ENCODE measurements around the gene TSC22D1. TPM values are rescaled to one million over a fixed set of nuclear protein-coding genes. Genes with fewer than 3 reads are reported as not detected.

TSC22D1 gene
- total and polyA plus RNA-seq, 2 donors = 191 to 263 TPM

GRCh38 chr13:44561351-44561750 is 14.8 kb downstream of the TSC22D1 start:
- no peaks in the 10 kb centered on the region for H3K4me1 ChIP-seq (ENCODE audit: control insufficient read depth in 2 of 2, insufficient read depth in 2 of 2, low read length in 2 of 2)
- 100% methylated on average over 2 of the region's 2 CpGs for WGBS
- no peak overlapping the region for H3K4me3 ChIP-seq (ENCODE audit: low read length in 2 of 2)
- H3K9me3 ChIP-seq (ENCODE audit: control insufficient read depth in 2 of 2, insufficient read depth in 1 of 2, low read length in 1 of 2) = no peaks in the 10 kb centered on the region
- H3K27me3 ChIP-seq (ENCODE audit: control insufficient read depth in 2 of 2, insufficient read depth in 1 of 2, low read length in 1 of 2) = no peaks in the 10 kb centered on the region
- no peak for DNase-seq (ENCODE audit: low read depth in 6 of 9, low spot score in 9 of 9)
- no peaks in the 10 kb centered on the region for H3K36me3 ChIP-seq (ENCODE audit: control insufficient read depth in 2 of 2, insufficient read depth in 2 of 2, low read length in 1 of 2)
- H3K27ac ChIP-seq (ENCODE audit: low read depth in 1 of 2, low read length in 1 of 2) = no peak overlapping the region

- Histone ChIP-seq H3K27ac (ENCODE audit: low read depth in 1 of 2, low read length in 1 of 2) (no peak overlapping the region), H3K27me3 (ENCODE audit: control insufficient read depth in 2 of 2, insufficient read depth in 1 of 2, low read length in 1 of 2) (no peaks in the 10 kb centered on the region), H3K4me3 (ENCODE audit: low read length in 2 of 2) (no peak overlapping the region), H3K9me3 (ENCODE audit: control insufficient read depth in 2 of 2, insufficient read depth in 1 of 2, low read length in 1 of 2) (no peaks in the 10 kb centered on the region), H3K4me1 (ENCODE audit: control insufficient read depth in 2 of 2, insufficient read depth in 2 of 2, low read length in 2 of 2) (no peaks in the 10 kb centered on the region), H3K36me3 (ENCODE audit: control insufficient read depth in 2 of 2, insufficient read depth in 2 of 2, low read length in 1 of 2) (no peaks in the 10 kb centered on the region)
- no peak for DNase-seq (ENCODE audit: low read depth in 6 of 9, low spot score in 9 of 9)
- WGBS = 97% methylated on average over 2 of the region's 2 CpGs
Observed at GRCh38 chr13:44557986-44558385, 18.1 kb downstream of the TSC22D1 start.

GRCh38 chr13:44555207-44555606 is 20.9 kb downstream of the TSC22D1 start:
- no peak overlapping the region for H3K4me3 ChIP-seq (ENCODE audit: low read length in 2 of 2)

GRCh38 chr13:44549476-44549875 is 26.7 kb downstream of the TSC22D1 start:
- Histone ChIP-seq H3K27ac (ENCODE audit: low read depth in 1 of 2, low read length in 1 of 2) (no peak overlapping the region), H3K27me3 (ENCODE audit: control insufficient read depth in 2 of 2, insufficient read depth in 1 of 2, low read length in 1 of 2) (no peaks in the 10 kb centered on the region)
- WGBS = 90% methylated on average over 4 of the region's 4 CpGs

More at GRCh38 chr13:44555207-44555606, 20.9 kb downstream of the TSC22D1 start:
- no peaks in the 10 kb centered on the region for H3K27me3 ChIP-seq (ENCODE audit: control insufficient read depth in 2 of 2, insufficient read depth in 1 of 2, low read length in 1 of 2)
- whole genome bisulfite sequencing = 97% methylated on average over 12 of the region's 12 CpGs
- H3K27ac ChIP-seq (ENCODE audit: low read depth in 1 of 2, low read length in 1 of 2) = no peak overlapping the region
- H3K4me1 ChIP-seq (ENCODE audit: control insufficient read depth in 2 of 2, insufficient read depth in 2 of 2, low read length in 2 of 2) = no peaks in the 10 kb centered on the region
- DNase-seq (ENCODE audit: low read depth in 6 of 9, low spot score in 9 of 9) = no peak
- H3K36me3 ChIP-seq (ENCODE audit: control insufficient read depth in 2 of 2, insufficient read depth in 2 of 2, low read length in 1 of 2) = no peaks in the 10 kb centered on the region
- H3K9me3 ChIP-seq (ENCODE audit: control insufficient read depth in 2 of 2, insufficient read depth in 1 of 2, low read length in 1 of 2) = no peaks in the 10 kb centered on the region

GRCh38 chr13:44546164-44546563 is 30.0 kb downstream of the TSC22D1 start:
- no peak overlapping the region for H3K27ac ChIP-seq (ENCODE audit: low read depth in 1 of 2, low read length in 1 of 2)
- no peak for DNase-seq (ENCODE audit: low read depth in 6 of 9, low spot score in 9 of 9)
- H3K9me3 ChIP-seq (ENCODE audit: control insufficient read depth in 2 of 2, insufficient read depth in 1 of 2, low read length in 1 of 2) = no peaks in the 10 kb centered on the region
- 92% methylated on average over 1 of the region's 1 CpG for WGBS
- no peaks in the 10 kb centered on the region for H3K36me3 ChIP-seq (ENCODE audit: control insufficient read depth in 2 of 2, insufficient read depth in 2 of 2, low read length in 1 of 2)
- H3K4me1 ChIP-seq (ENCODE audit: control insufficient read depth in 2 of 2, insufficient read depth in 2 of 2, low read length in 2 of 2) = no peaks in the 10 kb centered on the region
- no peaks in the 10 kb centered on the region for H3K27me3 ChIP-seq (ENCODE audit: control insufficient read depth in 2 of 2, insufficient read depth in 1 of 2, low read length in 1 of 2)
- H3K4me3 ChIP-seq (ENCODE audit: low read length in 2 of 2) = no peak overlapping the region

More at GRCh38 chr13:44549476-44549875, 26.7 kb downstream of the TSC22D1 start:
- Histone ChIP-seq H3K9me3 (ENCODE audit: control insufficient read depth in 2 of 2, insufficient read depth in 1 of 2, low read length in 1 of 2) (no peaks in the 10 kb centered on the region), H3K36me3 (ENCODE audit: control insufficient read depth in 2 of 2, insufficient read depth in 2 of 2, low read length in 1 of 2) (no peaks in the 10 kb centered on the region), H3K4me1 (ENCODE audit: control insufficient read depth in 2 of 2, insufficient read depth in 2 of 2, low read length in 2 of 2) (no peaks in the 10 kb centered on the region), H3K4me3 (ENCODE audit: low read length in 2 of 2) (no peak overlapping the region)
- DNase-seq (ENCODE audit: low read depth in 6 of 9, low spot score in 9 of 9) = no peak

GRCh38 chr13:44543369-44543768 is 32.8 kb downstream of the TSC22D1 start:
- Histone ChIP-seq H3K27me3 (ENCODE audit: control insufficient read depth in 2 of 2, insufficient read depth in 1 of 2, low read length in 1 of 2) (no peaks in the 10 kb centered on the region), H3K9me3 (ENCODE audit: control insufficient read depth in 2 of 2, insufficient read depth in 1 of 2, low read length in 1 of 2) (no peaks in the 10 kb centered on the region), H3K27ac (ENCODE audit: low read depth in 1 of 2, low read length in 1 of 2) (no peak overlapping the region), H3K36me3 (ENCODE audit: control insufficient read depth in 2 of 2, insufficient read depth in 2 of 2, low read length in 1 of 2) (no peaks in the 10 kb centered on the region), H3K4me1 (ENCODE audit: control insufficient read depth in 2 of 2, insufficient read depth in 2 of 2, low read length in 2 of 2) (no peaks in the 10 kb centered on the region), H3K4me3 (ENCODE audit: low read length in 2 of 2) (no peak overlapping the region)
- WGBS = 98% methylated on average over 3 of the region's 3 CpGs
- DNase-seq (ENCODE audit: low read depth in 6 of 9, low spot score in 9 of 9) = no peak

GRCh38 chr13:44542361-44542760 is 33.8 kb downstream of the TSC22D1 start:
- H3K36me3 ChIP-seq (ENCODE audit: control insufficient read depth in 2 of 2, insufficient read depth in 2 of 2, low read length in 1 of 2) = no peaks in the 10 kb centered on the region
- H3K27ac ChIP-seq (ENCODE audit: low read depth in 1 of 2, low read length in 1 of 2) = no peak overlapping the region
- no peak overlapping the region for H3K4me3 ChIP-seq (ENCODE audit: low read length in 2 of 2)
- WGBS = 75% methylated on average over 3 of the region's 3 CpGs
- H3K4me1 ChIP-seq (ENCODE audit: control insufficient read depth in 2 of 2, insufficient read depth in 2 of 2, low read length in 2 of 2) = no peaks in the 10 kb centered on the region
- no peaks in the 10 kb centered on the region for H3K9me3 ChIP-seq (ENCODE audit: control insufficient read depth in 2 of 2, insufficient read depth in 1 of 2, low read length in 1 of 2)
- no peaks in the 10 kb centered on the region for H3K27me3 ChIP-seq (ENCODE audit: control insufficient read depth in 2 of 2, insufficient read depth in 1 of 2, low read length in 1 of 2)
- no peak for DNase-seq (ENCODE audit: low read depth in 6 of 9, low spot score in 9 of 9)

GRCh38 chr13:44541601-44542000 is 34.5 kb downstream of the TSC22D1 start:
- Histone ChIP-seq H3K4me3 (ENCODE audit: low read length in 2 of 2) (no peak overlapping the region), H3K4me1 (ENCODE audit: control insufficient read depth in 2 of 2, insufficient read depth in 2 of 2, low read length in 2 of 2) (no peaks in the 10 kb centered on the region), H3K27me3 (ENCODE audit: control insufficient read depth in 2 of 2, insufficient read depth in 1 of 2, low read length in 1 of 2) (no peaks in the 10 kb centered on the region), H3K27ac (ENCODE audit: low read depth in 1 of 2, low read length in 1 of 2) (no peak overlapping the region), H3K36me3 (ENCODE audit: control insufficient read depth in 2 of 2, insufficient read depth in 2 of 2, low read length in 1 of 2) (no peaks in the 10 kb centered on the region), H3K9me3 (ENCODE audit: control insufficient read depth in 2 of 2, insufficient read depth in 1 of 2, low read length in 1 of 2) (no peaks in the 10 kb centered on the region)
- no peak for DNase-seq (ENCODE audit: low read depth in 6 of 9, low spot score in 9 of 9)
- 99% methylated on average over 1 of the region's 1 CpG for WGBS

GRCh38 chr13:44540761-44541434 is 35.2 kb downstream of the TSC22D1 start:
- no peaks in the 10 kb centered on the region for H3K27me3 ChIP-seq (ENCODE audit: control insufficient read depth in 2 of 2, insufficient read depth in 1 of 2, low read length in 1 of 2)
- no peak overlapping the region for H3K4me3 ChIP-seq (ENCODE audit: low read length in 2 of 2)
- no peak for DNase-seq (ENCODE audit: low read depth in 6 of 9, low spot score in 9 of 9)
- no peaks in the 10 kb centered on the region for H3K9me3 ChIP-seq (ENCODE audit: control insufficient read depth in 2 of 2, insufficient read depth in 1 of 2, low read length in 1 of 2)
- H3K36me3 ChIP-seq (ENCODE audit: control insufficient read depth in 2 of 2, insufficient read depth in 2 of 2, low read length in 1 of 2) = no peaks in the 10 kb centered on the region
- no peak overlapping the region for H3K27ac ChIP-seq (ENCODE audit: low read depth in 1 of 2, low read length in 1 of 2)
- no peaks in the 10 kb centered on the region for H3K4me1 ChIP-seq (ENCODE audit: control insufficient read depth in 2 of 2, insufficient read depth in 2 of 2, low read length in 2 of 2)
- WGBS = 95% methylated on average over 4 of the region's 4 CpGs
